ENCODE results near the gene CALD1.

The CALD1 gene

GRCh38 chr7:134766779-134767519 is 12.5 kb upstream of the CALD1 start:
- DNase-seq: no peak

- no peak for DNase-seq
Measured at GRCh38 chr7:134767520-134768168, 11.8 kb upstream of the CALD1 start.

GRCh38 chr7:134768243-134768642 is 11.2 kb upstream of the CALD1 start:
- DNase-seq: no peak

- DNase-seq: no peak
Measured at GRCh38 chr7:134770676-134771075, 8.8 kb upstream of the CALD1 start.

GRCh38 chr7:134771111-134771510 is 8.3 kb upstream of the CALD1 start:
- DNase-seq: no peak

- DNase-seq: no peak
Measured at GRCh38 chr7:134771889-134772288, 7.5 kb upstream of the CALD1 start.

GRCh38 chr7:134772401-134772800 is 7.0 kb upstream of the CALD1 start:
- DNase-seq: no peak

GRCh38 chr7:134773164-134773563 is 6.3 kb upstream of the CALD1 start:
- no peak for DNase-seq

GRCh38 chr7:134774119-134774518 is 5.3 kb upstream of the CALD1 start:
- no peak for DNase-seq

- DNase-seq: no peak
Measured at GRCh38 chr7:134777470-134777869, 2.0 kb upstream of the CALD1 start.

- no peak for DNase-seq
Measured at GRCh38 chr7:134777908-134778580, 1.4 kb upstream of the CALD1 start.

- no peak for DNase-seq
Measured at GRCh38 chr7:134779741-134780065, 269 bp downstream of the CALD1 start.

GRCh38 chr7:134780166-134780828 is 863 bp downstream of the CALD1 start:
- no peak for DNase-seq

GRCh38 chr7:134781171-134781570 is 1.7 kb downstream of the CALD1 start:
- DNase-seq: no peak

- no peak for DNase-seq
Measured at GRCh38 chr7:134782121-134782623, 2.7 kb downstream of the CALD1 start.

GRCh38 chr7:134783294-134784069 is 4.0 kb downstream of the CALD1 start:
- DNase-seq: no peak

GRCh38 chr7:134784251-134785049 is 5.0 kb downstream of the CALD1 start:
- no peak for DNase-seq

- no peak for DNase-seq
Measured at GRCh38 chr7:134785842-134786241, 6.4 kb downstream of the CALD1 start.

GRCh38 chr7:134787064-134787463 is 7.6 kb downstream of the CALD1 start:
- DNase-seq: no peak

GRCh38 chr7:134787720-134788119 is 8.3 kb downstream of the CALD1 start:
- no peak for DNase-seq

- no peak for DNase-seq
Measured at GRCh38 chr7:134788191-134788590, 8.8 kb downstream of the CALD1 start.

Data from NCI-H1105 (cell line).